Limb (tissue), 2 donors: ENCODE data around the gene BPIFB3.

Experiments
- DNase-seq, 2 donors: peaks; one replicate each; pipeline ENCODE4 v3.0.0-alpha.2; 2016; ENCODE audit errors: extremely low spot score in 2 of 2

BPIFB3 gene

GRCh38 chr20:33061658-33062028 is 7.9 kb downstream of the BPIFB3 start:
- DNase-seq: no peak

DNA sequence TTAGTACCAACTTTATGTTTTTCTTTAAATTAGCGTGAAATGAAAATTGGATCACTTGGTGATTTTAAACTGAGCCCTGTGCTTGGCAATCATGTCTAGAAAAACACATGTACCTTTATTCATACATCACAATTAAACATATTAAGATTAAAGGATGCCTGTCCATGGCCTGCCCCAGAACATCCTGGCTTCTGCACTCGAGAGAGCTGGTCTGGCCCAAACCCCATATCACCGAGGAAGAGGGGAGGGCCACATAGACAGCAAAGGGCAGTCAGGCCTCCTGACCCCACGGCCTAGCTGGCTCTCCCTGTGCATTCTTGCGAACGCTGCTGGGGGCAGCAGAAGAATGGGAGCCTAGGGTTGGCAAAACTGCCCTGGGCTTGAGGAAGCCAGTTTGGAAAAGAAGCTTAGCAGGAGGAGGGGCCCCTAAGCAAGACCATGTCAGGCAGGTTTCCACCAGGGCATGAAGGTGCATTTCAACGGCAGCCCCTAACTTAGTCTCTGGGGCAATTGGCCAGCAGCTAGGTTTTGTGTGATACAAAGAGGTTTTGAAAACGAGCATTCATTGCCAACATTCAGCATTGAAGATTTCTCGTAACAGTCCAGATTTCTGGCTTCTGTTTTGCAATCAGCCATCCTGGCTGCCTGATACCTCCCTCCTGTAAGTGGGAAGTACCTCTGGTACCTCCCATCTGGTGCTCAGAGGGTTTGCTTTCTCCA is 8.6 kb downstream of the BPIFB3 start:
- no peak for DNase-seq

DNA sequence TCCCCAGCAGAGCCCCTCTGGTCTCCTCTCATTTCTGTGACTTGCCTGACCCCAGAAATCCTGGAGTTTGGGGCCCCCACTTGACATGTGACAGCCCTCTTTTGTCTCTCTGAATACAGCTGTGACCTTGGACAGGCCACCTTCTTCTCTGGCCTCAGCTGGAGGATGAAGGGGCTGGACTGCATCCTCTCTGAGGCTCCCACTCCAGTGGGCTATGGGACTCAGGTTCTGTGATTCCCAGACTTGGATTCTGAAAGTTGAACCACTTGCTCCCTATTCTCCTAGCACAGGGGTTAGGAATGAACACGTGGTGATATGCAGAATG is 9.1 kb downstream of the BPIFB3 start:
- no peak for DNase-seq

GRCh38 chr20:33063271-33063670 is 9.6 kb downstream of the BPIFB3 start:
- DNase-seq: no peak

- no peak for DNase-seq
Measured at GRCh38 chr20:33064572-33065287, 11.0 kb downstream of the BPIFB3 start.

GRCh38 chr20:33065785-33066184 is 12.1 kb downstream of the BPIFB3 start:
- no peak for DNase-seq

DNA sequence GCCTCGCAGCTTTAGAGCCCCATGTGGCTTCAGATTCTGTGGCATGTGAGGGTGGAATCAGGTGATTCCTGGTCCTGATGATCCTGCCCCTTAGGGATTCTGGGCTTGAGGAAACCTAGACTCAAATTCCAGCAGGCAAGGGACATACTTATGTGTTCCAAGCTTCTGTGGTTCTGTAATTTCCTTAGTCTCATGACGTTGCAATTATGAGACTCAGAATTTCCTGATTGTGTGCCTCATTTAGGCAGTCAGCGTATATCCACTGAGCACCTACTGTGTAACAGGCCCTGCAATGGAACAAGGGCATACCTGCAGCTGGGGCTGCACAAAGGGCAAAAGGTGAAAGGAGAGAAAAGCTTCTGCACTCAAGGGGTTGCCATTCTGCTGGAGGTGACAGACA is 14.1 kb downstream of the BPIFB3 start:
- no peak for DNase-seq

DNA sequence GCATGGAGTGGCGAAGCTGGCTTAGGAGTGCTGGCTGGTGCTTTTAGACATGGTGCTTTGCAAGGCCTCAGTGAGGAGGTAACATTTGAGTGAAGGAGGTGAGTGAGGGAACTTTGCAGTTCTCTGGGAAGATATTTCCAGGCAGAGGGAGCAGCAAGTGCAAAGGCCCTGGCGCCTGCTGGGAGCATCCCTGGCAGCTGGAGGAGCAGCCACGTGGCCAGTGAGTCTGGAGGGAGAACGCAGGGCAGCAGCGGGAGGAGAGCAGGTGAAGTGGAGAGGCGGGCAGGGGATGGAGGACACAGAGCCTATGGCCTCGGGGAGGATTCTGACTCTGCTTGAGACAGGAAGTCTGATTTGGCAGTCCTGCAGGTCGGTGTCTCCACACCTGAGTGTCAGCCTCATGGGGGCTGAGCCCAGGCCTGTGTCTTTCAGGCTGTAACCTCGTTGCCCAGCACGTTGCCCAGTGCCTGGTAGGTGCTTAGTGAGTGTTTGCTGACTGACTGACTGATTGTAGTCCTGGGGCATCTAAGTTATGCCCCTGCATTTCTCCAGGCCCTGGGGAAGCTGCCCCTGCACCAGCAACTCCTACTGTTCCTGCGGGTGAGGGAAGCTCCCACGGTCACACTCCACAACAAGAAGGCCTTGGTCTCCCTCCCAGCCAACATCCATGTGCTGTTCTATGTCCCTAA is 14.7 kb downstream of the BPIFB3 start:
- no peak for DNase-seq

GRCh38 chr20:33069673-33070072 is 16.0 kb downstream of the BPIFB3 start:
- no peak for DNase-seq

DNA sequence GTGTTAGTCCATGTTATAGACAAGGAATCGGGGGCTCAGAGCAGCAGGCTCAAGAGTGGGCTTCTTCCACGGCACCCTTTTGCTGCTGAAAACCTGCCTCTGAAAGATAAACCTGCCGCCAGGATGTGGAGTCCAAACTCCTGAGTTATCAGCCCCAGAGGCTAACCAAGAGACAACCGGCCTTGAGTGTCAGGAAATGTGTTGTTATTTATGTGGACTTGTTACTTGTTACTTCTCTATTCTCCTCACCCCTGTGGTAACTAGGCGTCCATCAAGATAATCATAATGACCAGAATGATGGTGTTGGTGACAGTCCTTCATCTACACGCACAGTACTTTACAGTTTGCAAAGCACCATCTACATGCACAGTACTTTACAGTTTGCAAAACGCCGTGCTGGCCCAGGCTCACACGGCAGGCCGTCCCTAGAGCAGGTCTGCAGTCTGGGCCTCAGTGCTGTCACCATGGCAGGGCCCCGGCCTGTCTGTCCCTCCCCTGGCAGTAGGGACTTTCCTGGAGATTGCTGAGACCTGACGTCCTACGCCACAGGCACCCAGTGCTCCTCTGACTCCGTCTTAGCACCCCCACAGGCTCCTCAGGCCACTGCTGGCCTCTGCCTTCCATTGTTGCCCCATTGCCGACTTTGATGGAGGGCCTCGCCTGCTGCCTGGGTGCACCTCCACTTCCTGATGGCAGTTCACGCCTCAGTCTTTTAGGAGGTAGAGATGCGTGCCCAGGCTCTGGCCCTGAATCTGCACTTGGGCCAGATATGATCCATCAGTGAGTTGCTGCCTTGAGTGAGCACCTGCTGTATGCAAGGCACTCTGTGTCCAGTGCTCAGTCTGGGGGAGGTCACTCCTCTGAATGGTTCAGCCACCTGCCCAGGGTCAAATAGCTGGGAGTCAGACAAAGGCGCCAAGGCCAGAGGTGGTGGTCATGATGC is 16.7 kb downstream of the BPIFB3 start:
- no peak for DNase-seq

GRCh38 chr20:33071198-33071597 is 17.5 kb downstream of the BPIFB3 start:
- DNase-seq: no peak

GRCh38 chr20:33072362-33072761 is 18.7 kb downstream of the BPIFB3 start:
- DNase-seq: no peak

- DNase-seq: no peak
Measured at GRCh38 chr20:33072813-33073212, 19.1 kb downstream of the BPIFB3 start.

- DNase-seq: no peak
Measured at GRCh38 chr20:33074675-33075074, 21.0 kb downstream of the BPIFB3 start.

GRCh38 chr20:33075281-33075680 is 21.6 kb downstream of the BPIFB3 start:
- no peak for DNase-seq

GRCh38 chr20:33076662-33077372 is 23.1 kb downstream of the BPIFB3 start:
- DNase-seq: no peak

DNA sequence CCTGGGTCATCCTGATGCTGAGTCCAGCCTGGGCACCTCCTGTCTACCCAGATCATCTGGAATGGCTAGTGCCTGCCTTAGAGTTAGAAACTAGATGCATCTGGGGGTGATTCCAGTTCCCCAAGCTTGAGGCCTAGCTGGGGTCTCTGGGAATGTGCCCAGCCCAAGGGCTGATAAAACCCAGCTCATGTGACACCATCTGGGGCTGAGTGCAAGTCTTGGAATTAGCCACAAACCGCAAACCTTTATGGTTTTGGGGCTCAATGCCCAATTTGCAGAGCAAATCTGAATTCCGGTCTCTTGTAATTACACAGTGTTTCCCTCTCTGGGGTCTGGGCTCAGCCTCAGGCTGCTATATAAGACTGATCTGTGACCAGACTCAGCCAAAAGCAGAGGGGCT is 25.6 kb downstream of the BPIFB3 start, which contains the start of gene BPIFB4:
BPIFB4 (plus strand) TSS at position 385 of the 400 bp plus-strand sequence. CDS start 1,884 bp downstream, outside the sequence.
- DNase-seq: peak in 1 of 2 donors; percentile 10

GRCh38 chr20:33081411-33082154 is 27.9 kb downstream of the BPIFB3 start:
- no peak for DNase-seq

GRCh38 chr20:33082546-33082945 is 28.8 kb downstream of the BPIFB3 start:
- no peak for DNase-seq
